ENCODE data around the gene HBE1. TPM values are rescaled to one million over a fixed set of nuclear protein-coding genes. Genes with fewer than 3 reads are reported as not detected.

The HBE1 gene
- total RNA-seq, 1 donor from 2014 or later, result not detected

DNA sequence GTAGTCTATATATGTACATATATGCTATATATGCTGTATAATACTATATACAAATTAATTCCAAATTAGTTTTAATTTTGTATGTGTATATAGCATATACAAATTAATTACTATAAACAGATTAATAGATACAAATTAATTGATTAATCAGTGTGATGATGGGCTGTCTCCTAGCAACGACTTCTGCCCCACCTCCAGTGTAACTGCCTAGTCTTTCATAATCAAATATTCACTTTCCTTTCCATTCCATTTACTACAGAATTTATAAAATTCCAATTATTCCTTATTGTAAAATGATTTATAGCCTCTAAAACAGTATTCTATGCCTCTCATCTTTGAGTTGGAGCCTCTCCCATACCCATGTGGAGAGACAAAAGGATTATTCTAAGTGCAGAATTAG lies 36.4 kb downstream of the HBE1 start:
- no peaks in the 10 kb centered on the region for H3K9me3 Mint-ChIP-seq (ENCODE audit: unreplicated experiment)
- DNase-seq (ENCODE audit: extremely low spot score, unreplicated experiment), result no peak
- H3K27me3 Mint-ChIP-seq (ENCODE audit: unreplicated experiment), result peaks cover 29% of the 10 kb centered on the region
- H3K27ac Mint-ChIP-seq (ENCODE audit: unreplicated experiment), result no peak overlapping the region
- no peaks in the 10 kb centered on the region for H3K36me3 Mint-ChIP-seq (ENCODE audit: unreplicated experiment)
- no peak overlapping the region for H3K4me3 Mint-ChIP-seq (ENCODE audit: unreplicated experiment)
- TF ChIP-seq CTCF (IDR thresholded peaks at IDR 0.05), result no peak
- no peaks in the 10 kb centered on the region for H3K4me1 Mint-ChIP-seq (ENCODE audit: unreplicated experiment)

DNA sequence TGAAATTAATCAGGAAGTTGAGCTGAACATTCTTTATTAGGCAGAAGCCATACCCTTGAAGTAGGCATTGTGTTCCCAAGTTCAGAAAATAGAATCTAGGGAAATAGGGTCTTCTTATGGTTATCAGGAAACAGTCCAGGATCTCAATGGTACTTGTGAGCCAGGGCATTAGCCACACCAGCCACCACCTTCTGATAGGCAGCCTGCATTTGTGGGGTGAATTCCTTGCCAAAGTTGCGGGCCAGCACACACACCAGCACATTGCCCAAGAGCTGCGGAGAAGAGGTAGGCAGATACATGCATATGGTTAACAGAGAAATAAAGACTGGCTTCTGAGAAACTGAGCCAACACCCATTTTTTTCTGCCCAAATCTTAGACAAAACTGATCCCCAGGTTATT lies 36.9 kb downstream of the HBE1 start:
- H3K4me1 Mint-ChIP-seq (ENCODE audit: unreplicated experiment), result no peaks in the 10 kb centered on the region

DNA sequence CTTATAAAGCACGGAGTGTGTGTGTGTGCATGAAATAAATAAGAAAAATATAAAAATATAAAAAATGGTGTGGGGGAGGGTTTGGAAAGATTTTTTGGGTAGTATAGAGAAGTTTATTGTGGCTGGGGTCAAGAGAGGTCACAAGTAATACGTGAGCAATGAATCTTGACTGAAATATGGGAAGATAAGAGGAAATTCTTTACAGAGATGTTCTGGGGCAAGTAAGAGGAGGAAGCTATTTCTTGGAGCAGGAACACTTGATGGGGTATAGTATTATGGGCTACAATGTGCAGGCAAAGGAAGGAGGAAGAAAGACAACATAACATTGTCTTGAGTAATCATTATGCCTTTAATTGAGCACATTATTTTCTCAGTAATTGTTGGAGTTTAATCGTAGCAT lies 37.6 kb downstream of the HBE1 start:
- no peak overlapping the region for H3K27ac Mint-ChIP-seq (ENCODE audit: unreplicated experiment)
- no peaks in the 10 kb centered on the region for H3K36me3 Mint-ChIP-seq (ENCODE audit: unreplicated experiment)
- no peak for TF ChIP-seq CTCF (IDR thresholded peaks at IDR 0.05)
- H3K9me3 Mint-ChIP-seq (ENCODE audit: unreplicated experiment), result no peaks in the 10 kb centered on the region
- peaks cover 22% of the 10 kb centered on the region for H3K27me3 Mint-ChIP-seq (ENCODE audit: unreplicated experiment)
- DNase-seq (ENCODE audit: extremely low spot score, unreplicated experiment), result no peak
- H3K4me1 Mint-ChIP-seq (ENCODE audit: unreplicated experiment), result no peaks in the 10 kb centered on the region
- no peak overlapping the region for H3K4me3 Mint-ChIP-seq (ENCODE audit: unreplicated experiment)

More for the DNA sequence above, 36.9 kb downstream of the HBE1 start:
- no peak for TF ChIP-seq CTCF (IDR thresholded peaks at IDR 0.05)
- Mint-ChIP-seq H3K36me3 (ENCODE audit: unreplicated experiment) (no peaks in the 10 kb centered on the region), H3K27me3 (ENCODE audit: unreplicated experiment) (peaks cover 29% of the 10 kb centered on the region), H3K4me3 (ENCODE audit: unreplicated experiment) (no peak overlapping the region), H3K9me3 (ENCODE audit: unreplicated experiment) (no peaks in the 10 kb centered on the region), H3K27ac (ENCODE audit: unreplicated experiment) (no peak overlapping the region)
- DNase-seq (ENCODE audit: extremely low spot score, unreplicated experiment), result no peak

DNA sequence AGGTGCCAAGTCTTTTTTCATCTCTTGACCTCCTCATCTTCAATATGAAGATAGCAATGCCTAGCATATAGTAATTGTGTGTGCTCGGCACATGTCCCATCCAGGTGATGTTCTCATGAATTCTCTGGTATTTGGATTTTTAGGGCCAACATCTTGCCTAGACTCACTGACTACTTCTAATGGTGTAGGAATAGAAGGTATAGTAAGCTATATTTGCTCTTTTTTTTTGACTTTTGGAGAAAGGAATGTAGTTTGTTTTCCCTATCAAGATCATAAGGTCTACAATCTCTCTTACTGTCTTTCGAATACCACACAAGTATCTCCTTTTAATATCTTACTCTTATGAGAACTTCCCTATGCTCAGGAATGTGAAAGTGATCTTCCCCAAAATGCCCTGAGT lies 38.6 kb downstream of the HBE1 start:
- Mint-ChIP-seq H3K27me3 (ENCODE audit: unreplicated experiment) (peaks cover 15% of the 10 kb centered on the region), H3K27ac (ENCODE audit: unreplicated experiment) (no peak overlapping the region), H3K4me1 (ENCODE audit: unreplicated experiment) (no peaks in the 10 kb centered on the region), H3K4me3 (ENCODE audit: unreplicated experiment) (no peak overlapping the region), H3K9me3 (ENCODE audit: unreplicated experiment) (no peaks in the 10 kb centered on the region), H3K36me3 (ENCODE audit: unreplicated experiment) (no peaks in the 10 kb centered on the region)
- no peak for DNase-seq (ENCODE audit: extremely low spot score, unreplicated experiment)
- TF ChIP-seq CTCF (IDR thresholded peaks at IDR 0.05), result no peak

DNA sequence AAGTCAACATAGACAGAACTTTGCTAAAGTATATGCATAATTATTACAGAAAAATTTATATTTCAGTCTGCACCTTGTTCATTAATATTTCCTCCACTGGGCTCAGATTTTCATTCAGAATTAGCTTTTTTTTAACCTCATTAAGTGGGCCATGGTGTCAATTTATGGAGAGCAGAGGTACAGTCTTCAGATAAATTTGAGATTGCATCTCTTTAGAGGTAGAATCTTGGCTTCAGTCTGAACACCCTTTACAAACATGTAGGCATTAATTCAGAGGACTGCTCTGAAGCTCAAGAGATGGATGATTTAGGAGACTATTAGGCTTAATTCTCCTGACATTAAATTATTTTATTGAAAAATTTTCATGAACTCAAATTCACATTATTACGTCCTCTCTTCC lies 39.5 kb downstream of the HBE1 start:
- Mint-ChIP-seq H3K4me1 (ENCODE audit: unreplicated experiment) (no peaks in the 10 kb centered on the region), H3K36me3 (ENCODE audit: unreplicated experiment) (no peaks in the 10 kb centered on the region), H3K27ac (ENCODE audit: unreplicated experiment) (no peak overlapping the region)

More for the DNA sequence above, 39.5 kb downstream of the HBE1 start:
- H3K4me3 Mint-ChIP-seq (ENCODE audit: unreplicated experiment), result no peak overlapping the region
- H3K27me3 Mint-ChIP-seq (ENCODE audit: unreplicated experiment), result peaks cover 8% of the 10 kb centered on the region
- no peak for DNase-seq (ENCODE audit: extremely low spot score, unreplicated experiment)
- TF ChIP-seq CTCF (IDR thresholded peaks at IDR 0.05), result no peak
- no peaks in the 10 kb centered on the region for H3K9me3 Mint-ChIP-seq (ENCODE audit: unreplicated experiment)

Measured in osteocyte (in vitro differentiated cells).